K562 (cell line): Measurements from ENCODE around the gene RAB27B. TPM values are rescaled to one million over a fixed set of nuclear protein-coding genes. Genes with fewer than 3 reads are reported as not detected.

ENCODE experiments used
- ATAC-seq: fragments of 200-7000 bp; cut with Tn5 transposase; 3 replicates; pipeline ENCODE4 v1.9.1; 2020; ENCODE audit warnings: moderate library complexity
- BruUV-seq: library from RNA; stranded (reverse); fragments of 400-500 nt; replicated peaks from 2 replicates; lab custom pipeline; 2021; lab: Mats Ljungman, UMichigan
- CTCF ChIA-PET: fragments of 300-600 bp; formaldehyde crosslinking; extraction: SDS; loops from one replicate; lab custom pipeline; 2021; ENCODE audit warnings: low intra/inter-chr PET ratio; lab: Yijun Ruan, JAX
- POLR2A ChIA-PET: fragments of 300-600, 350-650 bp; sonication (Branson Sonifier 250); formaldehyde crosslinking; extraction: SDS; loops from one replicate; lab custom pipeline; 2021; ENCODE audit warnings: antibody characterized with exemption, inconsistent platforms; lab: Yijun Ruan, JAX
- DNase-seq, 4 experiments: peaks; one replicate each; pipeline versions ENCODE4 v3.0.0 to v3.0.0-alpha.2; 2011 to 2018; ENCODE audit warnings: low spot score in 3 of 4, mixed read lengths in 3 of 4; ENCODE audit errors: extremely low read depth in 1 of 4
- FAIRE-seq: peaks from 2 replicates; lab custom pipeline; 2011; peaks lifted over from hg19 to GRCh38; lab: Jason Lieb, UNC
- H2AFZ ChIP-seq: 2 replicates; pipeline ENCODE4 v1.6.0; 2011; ENCODE audit warnings: low read depth, low read length, control low read depth, inconsistent platforms
- H3K27ac ChIP-seq: fragments of 200-600 bp; 3 replicates; pipeline ENCODE4 v1.8.0; 2011; ENCODE audit warnings: low read depth, mild to moderate bottlenecking, control low read depth, inconsistent platforms, low read length, moderate library complexity, mixed read lengths; ENCODE audit errors: extremely low read depth
- H3K27me3 ChIP-seq, 2 experiments: fragments of 300-600 bp in 1 of 2; 2 replicates in 1 of 2; 3 replicates in 1 of 2; pipeline versions ENCODE4 v1.6.0 to v1.8.0; 2011; ENCODE audit warnings: inconsistent platforms in 2 of 2, low read length in 2 of 2, mild to moderate bottlenecking in 1 of 2, mixed read lengths in 1 of 2, moderate library complexity in 1 of 2; ENCODE audit not compliant: control insufficient read depth in 2 of 2, insufficient read depth in 2 of 2
- H3K36me3 ChIP-seq: fragments of 300-600 bp; 3 replicates; pipeline ENCODE4 v1.8.0; 2011; ENCODE audit warnings: mild to moderate bottlenecking, low read length, inconsistent platforms; ENCODE audit not compliant: control insufficient read depth, insufficient read depth
- H3K4me1 ChIP-seq, 2 experiments: fragments of 200-600 bp in 1 of 2; replicated peaks in 1 of 2; 2 replicates in 1 of 2; 3 replicates in 1 of 2; pipeline versions ENCODE4 v1.5.1 to v1.8.0; 2011; ENCODE audit warnings: inconsistent platforms in 2 of 2, low read length in 2 of 2, mild to moderate bottlenecking in 1 of 2, mixed read lengths in 1 of 2, moderate library complexity in 1 of 2; ENCODE audit not compliant: control insufficient read depth in 2 of 2, insufficient read depth in 2 of 2
- H3K4me2 ChIP-seq: 2 replicates; pipeline ENCODE4 v1.6.1; 2011; ENCODE audit warnings: low read length, control low read depth, inconsistent platforms, mixed read lengths; ENCODE audit not compliant: insufficient read depth
- H3K4me3 ChIP-seq: fragments of 200-600 bp; sonication (generic), shearing (Covaris generic); 2 replicates; pipeline ENCODE4 v1.5.1; 2016; ENCODE audit warnings: control low read depth, inconsistent platforms
- H3K79me2 ChIP-seq: fragments of 200-600 bp; 3 replicates; pipeline ENCODE4 v1.8.0; 2011; ENCODE audit warnings: low read length, inconsistent platforms; ENCODE audit not compliant: control insufficient read depth, insufficient read depth
- H3K9ac ChIP-seq, 2 experiments: 2 replicates each; pipeline versions ENCODE4 v1.6.0 to v1.6.1; 2011; ENCODE audit warnings: low read depth in 2 of 2, low read length in 2 of 2, control low read depth in 1 of 2, inconsistent platforms in 1 of 2, mild to moderate bottlenecking in 1 of 2, mixed read lengths in 1 of 2; ENCODE audit not compliant: insufficient read depth in 1 of 2
- H3K9me1 ChIP-seq: one replicate; pipeline ENCODE4 v1.6.0; 2011; ENCODE audit warnings: inconsistent platforms, mild to moderate bottlenecking, low read length, moderate library complexity; ENCODE audit not compliant: control insufficient read depth, insufficient read depth
- H3K9me3 ChIP-seq: replicated peaks from 2 replicates; pipeline ENCODE4 v1.5.1; 2011; ENCODE audit warnings: low read depth, low read length, inconsistent platforms; ENCODE audit not compliant: control insufficient read depth, insufficient read depth
- H4K20me1 ChIP-seq: replicated peaks from 2 replicates; pipeline ENCODE4 v1.6.1; 2011; ENCODE audit warnings: low read length, inconsistent platforms, mixed read lengths; ENCODE audit not compliant: control insufficient read depth, insufficient read depth
- BACH1 ChIP-seq: fragments of 200-800 bp; sonication (Bioruptor generic); IDR thresholded peaks from 2 replicates; pipeline ENCODE4 v1.6.1; 2016; ENCODE audit warnings: missing genetic modification characterization, missing compliant biosample characterization
- CBFA2T3 ChIP-seq: fragments of 450-650 bp; IDR thresholded peaks from 2 replicates; pipeline ENCODE4 v1.6.1; 2017
- CREM ChIP-seq: IDR thresholded peaks from 2 replicates; pipeline ENCODE4 v1.6.1; 2014; ENCODE audit warnings: antibody characterized with exemption, low read depth
- DPF2 ChIP-seq: fragments of 450-650 bp; IDR thresholded peaks from 2 replicates; pipeline ENCODE4 v1.6.1; 2016
- HDAC2 ChIP-seq: fragments of 450-650 bp; IDR thresholded peaks from 2 replicates; pipeline ENCODE4 v1.6.1; 2016; ENCODE audit warnings: mild to moderate bottlenecking
- HLTF ChIP-seq: fragments of 450-650 bp; IDR thresholded peaks from 2 replicates; pipeline ENCODE4 v1.6.1; 2016
- NCOR1 ChIP-seq: fragments of 450-650 bp; IDR thresholded peaks from 2 replicates; pipeline ENCODE4 v1.6.1; 2016; ENCODE audit warnings: mild to moderate bottlenecking, moderate library complexity
- PHTF2 ChIP-seq: fragments of 250-450 bp; sonication (Bioruptor Pico); IDR thresholded peaks from 2 replicates; pipeline ENCODE4 v1.5.0; 2021; ENCODE audit warnings: mild to moderate bottlenecking
- RCOR1 ChIP-seq, 2 experiments: IDR thresholded peaks; 2 replicates each; pipeline ENCODE4 v1.6.1; 2012; ENCODE audit warnings: low read depth in 2 of 2, low read length in 2 of 2, borderline replicate concordance in 1 of 2, improper control_type of control experiment in 1 of 2
- SOX6 ChIP-seq: fragments of 450-650 bp; IDR thresholded peaks from 2 replicates; pipeline ENCODE4 v1.6.1; 2014; ENCODE audit warnings: mild to moderate bottlenecking
- ZKSCAN8 ChIP-seq: fragments of 200-800 bp; sonication (Bioruptor generic); IDR thresholded peaks from 2 replicates; pipeline ENCODE4 v1.6.1; 2016; ENCODE audit warnings: missing genetic modification characterization, missing compliant biosample characterization
- ZNF224 ChIP-seq: sonication (generic); formaldehyde crosslinking; IDR thresholded peaks from 2 replicates; pipeline ENCODE4 v1.8.0; 2022; ENCODE audit warnings: mild to moderate bottlenecking, missing genetic modification reagents
- ZNF561 ChIP-seq: fragments of 450-650 bp; formaldehyde crosslinking; conservative IDR thresholded peaks from 2 replicates; pipeline ENCODE4 v1.4.0; 2020; ENCODE audit warnings: mild to moderate bottlenecking, moderate library complexity
- WGBS: fragments of 100-300 bp; shearing (Covaris generic); methylation state at CpG from one replicate; pipeline ENCODE4 v1.1.6; 2016; ENCODE audit warnings: low coverage, mixed read lengths; ENCODE audit not compliant: insufficient coverage; ENCODE audit errors: missing lambda C conversion rate; 5-methylcytosine and 5-hydroxymethylcytosine counted together
- in situ Hi-C: fragments of 300-500 bp; cut with MboI; formaldehyde crosslinking; loops from 4 replicates; pipeline ENCODE4 v1.15.0; 2018; ENCODE audit warnings: inconsistent platforms, mixed read lengths
- intact Hi-C: fragments of 100-400 bp; cut with micrococcal nuclease; formaldehyde crosslinking; loops from 2 replicates; pipeline ENCODE4 v1.14.2; 2022
- polyA plus RNA-seq, 8 experiments: library from polyadenylated mRNA; depleted of rRNA in 4 of 8; stranded (reverse) in 5 of 8; unstranded in 3 of 8; fragments of >200 nt; fragmentation: Nextera tagmentation in 2 of 8; fragmentation: Illumina TruSeq in 1 of 8; extraction: Ambion mirVana in 2 of 8; extraction: Trizol in 1 of 8; gene quantifications; 2 replicates each; pipeline versions ENCODE4 v1.2.1 to v1.2.3, GENCODE V29; 2011 to 2014; ENCODE audit warnings: inconsistent platforms in 1 of 8, missing spikeins in 1 of 8
- total RNA-seq, 7 experiments: library from RNA; depleted of rRNA in 6 of 7; stranded (reverse); fragments of >200 nt in 6 of 7; fragmentation: Illumina TruSeq in 2 of 7; extraction: Trizol in 2 of 7; gene quantifications; 2 replicates each; pipeline versions ENCODE4 v1.2.1 to v1.2.3, GENCODE V29; 2011 to 2021; ENCODE audit warnings: low replicate concordance in 1 of 7
- TF ChIP-seq, protein P1 (sequence below), 2 experiments: fragments of 450-650 bp in 1 of 2; sonication (generic) in 1 of 2; formaldehyde crosslinking in 1 of 2; IDR thresholded peaks in 1 of 2; conservative IDR thresholded peaks in 1 of 2; 2 replicates each; pipeline versions ENCODE4 v1.6.1 to v1.8.1; 2016 to 2023; ENCODE audit warnings: mild to moderate bottlenecking in 2 of 2, moderate library complexity in 2 of 2, inconsistent platforms in 1 of 2, missing genetic modification reagents in 1 of 2
- TF ChIP-seq, protein P2 (sequence below): fragments of 250-450 bp; sonication (Bioruptor Pico); IDR thresholded peaks from 2 replicates; pipeline ENCODE4 v1.8.0; 2022; ENCODE audit warnings: moderate library complexity, mild to moderate bottlenecking, inconsistent platforms
- TF ChIP-seq, protein P3 (sequence below): fragments of 450-650 bp; IDR thresholded peaks from 2 replicates; pipeline ENCODE4 v1.6.1; 2016; ENCODE audit warnings: missing biosample characterization, missing genetic modification characterization
- TF ChIP-seq, protein P4 (sequence below): sonication (generic); IDR thresholded peaks from 2 replicates; pipeline ENCODE4 v1.6.1; 2016

The RAB27B gene
- total and polyA plus RNA-seq, 9 of the 15 experiments (the other 6 are each of a cell fraction or from before 2014, with no cell fraction given), result 0.44 to 5.7 (median 1.2) TPM

DNA sequence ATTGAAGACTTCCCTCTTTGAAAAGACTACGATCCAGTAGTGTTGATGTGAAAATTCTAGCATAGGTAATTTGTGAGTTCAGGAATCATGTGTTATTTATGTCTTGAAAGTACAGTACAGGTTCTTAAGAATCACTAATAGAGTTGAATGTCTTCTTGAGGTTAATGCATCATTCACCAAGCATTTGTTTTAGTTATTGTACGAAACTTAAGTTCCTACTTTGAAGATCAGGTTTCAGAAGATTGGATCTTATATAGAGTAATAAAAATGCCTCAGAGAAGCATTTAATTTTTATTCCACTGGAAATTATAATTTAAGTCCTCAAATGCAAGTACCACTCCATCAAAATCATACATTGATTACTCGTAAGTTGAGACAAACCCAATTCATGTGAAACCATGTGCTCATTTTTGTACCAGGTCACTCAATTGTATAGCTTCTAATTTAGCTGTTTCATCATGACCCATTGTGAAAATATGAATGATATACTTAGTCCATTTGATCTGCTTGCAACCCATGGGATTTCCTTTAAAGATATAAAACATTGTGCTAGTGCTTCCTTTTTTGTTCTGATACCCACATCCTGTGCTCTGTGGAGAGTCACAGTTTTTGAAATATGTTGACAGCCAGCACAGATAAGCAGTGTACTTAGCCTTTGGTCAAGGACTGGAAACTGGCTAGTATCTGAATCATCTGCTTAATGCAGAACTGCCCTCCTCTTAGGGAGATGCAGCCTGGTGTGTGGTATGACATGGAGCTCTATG lies 22.5 kb upstream of the RAB27B start:
- no peaks in the 10 kb centered on the region for H3K27me3 ChIP-seq
- H3K36me3 ChIP-seq, result no peaks in the 10 kb centered on the region
- H3K4me3 ChIP-seq, result no peak overlapping the region
- H3K9me1 ChIP-seq, result no peaks in the 10 kb centered on the region
- no peak overlapping the region for H3K4me2 ChIP-seq
- no peaks in the 10 kb centered on the region for H3K9me3 ChIP-seq
- ChIA-PET CTCF (no interaction called here), POLR2A (no interaction called here)
- in situ Hi-C loops, result no loop called here
- no peaks in the 10 kb centered on the region for H3K79me2 ChIP-seq
- intact Hi-C loops, result no loop called here
- peak overlapping the region; percentile 50; the same call in 1 of the 2 replicates for H2AFZ ChIP-seq
- FAIRE-seq (peak; percentile 88), ATAC-seq (peak; percentile 95), DNase-seq (peak; percentile 4 to 81 (median 32))
- H3K27ac ChIP-seq, result peak overlapping the region; percentile 57; the same call in 2 of the 3 replicates
- 39% methylated on average over 3 of the region's 3 CpGs for WGBS
- H3K9ac ChIP-seq, result no peak overlapping the region
- BruUV-seq, result no TSS peak
- no peaks in the 10 kb centered on the region for H4K20me1 ChIP-seq
- peaks cover 0 to 10% of the 10 kb centered on the region in 2 experiments; a peak in 3 of 5 replicates for H3K4me1 ChIP-seq
- TF ChIP-seq CREM, result peak; percentile 50; the same call in 1 of the 2 replicates
- peak in 1 of 2 experiments; percentile 74; a peak in 1 of 4 replicates for TF ChIP-seq RCOR1 (IDR thresholded peaks at IDR 0.05; ENCODE audit: borderline replicate concordance in 1 of 2, low read depth in 2 of 2, low read length in 2 of 2)
- no peak for TF ChIP-seq ZKSCAN8
- 0 out of 2 replicates have a peak, but pooled peaks have one; percentile 26 for TF ChIP-seq HDAC2
- TF ChIP-seq DPF2, result peak; percentile 86
- peak; percentile 69 for TF ChIP-seq CBFA2T3
- TF ChIP-seq NCOR1, result peak; percentile 34
- TF ChIP-seq, protein P1, sequence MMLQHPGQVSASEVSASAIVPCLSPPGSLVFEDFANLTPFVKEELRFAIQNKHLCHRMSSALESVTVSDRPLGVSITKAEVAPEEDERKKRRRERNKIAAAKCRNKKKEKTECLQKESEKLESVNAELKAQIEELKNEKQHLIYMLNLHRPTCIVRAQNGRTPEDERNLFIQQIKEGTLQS (IDR thresholded peaks at IDR 0.05), result peak; percentile 21; the same call in 1 of the 2 replicates
- TF ChIP-seq, protein P1 (CRISPR knock-in tag; conservative IDR thresholded peaks at IDR 0.05), result no peak
- no peak for TF ChIP-seq PHTF2 (CRISPR knock-in tag)
- no peak for TF ChIP-seq ZNF561 (CRISPR knock-in tag)
- TF ChIP-seq ZNF224, result no peak
- TF ChIP-seq, protein P2, sequence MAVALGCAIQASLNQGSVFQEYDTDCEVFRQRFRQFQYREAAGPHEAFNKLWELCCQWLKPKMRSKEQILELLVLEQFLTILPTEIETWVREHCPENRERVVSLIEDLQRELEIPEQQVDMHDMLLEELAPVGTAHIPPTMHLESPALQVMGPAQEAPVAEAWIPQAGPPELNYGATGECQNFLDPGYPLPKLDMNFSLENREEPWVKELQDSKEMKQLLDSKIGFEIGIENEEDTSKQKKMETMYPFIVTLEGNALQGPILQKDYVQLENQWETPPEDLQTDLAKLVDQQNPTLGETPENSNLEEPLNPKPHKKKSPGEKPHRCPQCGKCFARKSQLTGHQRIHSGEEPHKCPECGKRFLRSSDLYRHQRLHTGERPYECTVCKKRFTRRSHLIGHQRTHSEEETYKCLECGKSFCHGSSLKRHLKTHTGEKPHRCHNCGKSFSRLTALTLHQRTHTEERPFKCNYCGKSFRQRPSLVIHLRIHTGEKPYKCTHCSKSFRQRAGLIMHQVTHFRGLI, result no peak
- TF ChIP-seq SOX6, result peak; percentile 78
- TF ChIP-seq BACH1 (tag), result 0 out of 2 replicates have a peak, but pooled peaks have one; percentile 34
- TF ChIP-seq, protein P3, sequence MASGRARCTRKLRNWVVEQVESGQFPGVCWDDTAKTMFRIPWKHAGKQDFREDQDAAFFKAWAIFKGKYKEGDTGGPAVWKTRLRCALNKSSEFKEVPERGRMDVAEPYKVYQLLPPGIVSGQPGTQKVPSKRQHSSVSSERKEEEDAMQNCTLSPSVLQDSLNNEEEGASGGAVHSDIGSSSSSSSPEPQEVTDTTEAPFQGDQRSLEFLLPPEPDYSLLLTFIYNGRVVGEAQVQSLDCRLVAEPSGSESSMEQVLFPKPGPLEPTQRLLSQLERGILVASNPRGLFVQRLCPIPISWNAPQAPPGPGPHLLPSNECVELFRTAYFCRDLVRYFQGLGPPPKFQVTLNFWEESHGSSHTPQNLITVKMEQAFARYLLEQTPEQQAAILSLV (tag), result no peak
- TF ChIP-seq HLTF, result no peak
- TF ChIP-seq, protein P4, sequence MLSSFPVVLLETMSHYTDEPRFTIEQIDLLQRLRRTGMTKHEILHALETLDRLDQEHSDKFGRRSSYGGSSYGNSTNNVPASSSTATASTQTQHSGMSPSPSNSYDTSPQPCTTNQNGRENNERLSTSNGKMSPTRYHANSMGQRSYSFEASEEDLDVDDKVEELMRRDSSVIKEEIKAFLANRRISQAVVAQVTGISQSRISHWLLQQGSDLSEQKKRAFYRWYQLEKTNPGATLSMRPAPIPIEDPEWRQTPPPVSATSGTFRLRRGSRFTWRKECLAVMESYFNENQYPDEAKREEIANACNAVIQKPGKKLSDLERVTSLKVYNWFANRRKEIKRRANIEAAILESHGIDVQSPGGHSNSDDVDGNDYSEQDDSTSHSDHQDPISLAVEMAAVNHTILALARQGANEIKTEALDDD, result peak; percentile 87
